ENCODE measurements around the gene ARHGAP24. TPM values are rescaled to one million over a fixed set of nuclear protein-coding genes. Genes with fewer than 3 reads are reported as not detected.

Gene ARHGAP24
- total and polyA plus RNA-seq, 10 of the 15 experiments (the other 5 are each of a cell fraction or from before 2014, with no cell fraction given) = 0.10 to 4.2 (median 0.52) TPM

DNA sequence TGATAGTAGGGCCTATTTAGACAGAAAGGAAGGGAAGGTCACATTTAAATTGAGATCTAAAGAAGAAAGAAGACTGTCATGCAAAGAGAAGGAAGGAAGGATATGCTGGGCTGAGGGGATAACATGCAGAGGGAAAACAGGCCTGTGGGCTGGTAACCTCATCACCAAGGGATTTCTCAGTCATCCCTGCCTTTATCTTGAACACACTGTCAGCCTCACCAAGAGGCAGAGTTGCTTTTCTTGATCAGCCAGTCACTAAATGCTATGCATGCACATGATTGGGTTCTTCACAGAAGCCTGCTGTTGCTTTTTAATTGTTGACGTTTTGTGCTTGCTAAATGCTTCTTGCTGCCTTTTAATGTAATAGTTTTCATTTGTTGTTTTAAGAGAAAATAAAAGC, 113.0 kb downstream of the ARHGAP24 start:
- WGBS (ENCODE audit: insufficient coverage, insufficient replicate concordance, low lambda C conversion rate, missing lambda C conversion rate) = 95% methylated on average over 1 of the region's 1 CpG
- Histone ChIP-seq H3K4me1 (ENCODE audit: control insufficient read depth, insufficient read depth, low read length) (no peaks in the 10 kb centered on the region), H3K9me3 (replicated peaks; ENCODE audit: control insufficient read depth, insufficient read depth, low read length) (no peaks in the 10 kb centered on the region; the same call in 2 of the 3 replicates), H2AFZ (ENCODE audit: control insufficient read depth, low read depth, low read length) (no peak overlapping the region), H4K20me1 (ENCODE audit: control insufficient read depth, insufficient read depth) (no peaks in the 10 kb centered on the region), H3K4me3 (no peak overlapping the region), H3K4me2 (ENCODE audit: control insufficient read depth, insufficient read depth) (no peak overlapping the region), H3K9ac (ENCODE audit: control insufficient read depth, insufficient read depth, low read length) (no peak overlapping the region), H3K36me3 (ENCODE audit: control insufficient read depth in 2 of 2, insufficient read depth in 2 of 2, low read length in 1 of 2) (no peaks in the 10 kb centered on the region), H3K27ac (ENCODE audit: control insufficient read depth, insufficient read depth) (no peak overlapping the region), H3K27me3 (replicated peaks in 1 of 2; ENCODE audit: control insufficient read depth in 2 of 2, insufficient read depth in 2 of 2, low read length in 1 of 2) (no peaks in the 10 kb centered on the region), H3K79me2 (ENCODE audit: control insufficient read depth, insufficient read depth, low read length) (no peaks in the 10 kb centered on the region)
- ChIA-PET SMC1A (ENCODE audit: uncharacterized antibody, unreplicated experiment) (no interaction called here), RAD21 (ENCODE audit: unreplicated experiment) (no interaction called here), POLR2A (no interaction called here), CTCF (no interaction called here)
- FAIRE-seq (no peak), DNase-seq (ENCODE audit: low read depth, low spot score) (no peak), ATAC-seq (no peak)
- TF ChIP-seq ESRRA (IDR thresholded peaks at IDR 0.05; ENCODE audit: low read length) (no peak), SPI1 (IDR thresholded peaks at IDR 0.05; ENCODE audit: borderline replicate concordance, insufficient read depth, low read depth, low read length) (no peak), KLF5 (IDR thresholded peaks at IDR 0.05; ENCODE audit: partially characterized antibody) (no peak), BCL11A (IDR thresholded peaks at IDR 0.05; ENCODE audit: low read depth, low read length) (no peak)
- intact Hi-C loops (cut with micrococcal nuclease; ENCODE audit: unreplicated experiment) (no loop called here), in situ Hi-C loops (cut with MboI) (no loop called here)
- no TSS peak for BruUV-seq (replicated peaks)

DNA sequence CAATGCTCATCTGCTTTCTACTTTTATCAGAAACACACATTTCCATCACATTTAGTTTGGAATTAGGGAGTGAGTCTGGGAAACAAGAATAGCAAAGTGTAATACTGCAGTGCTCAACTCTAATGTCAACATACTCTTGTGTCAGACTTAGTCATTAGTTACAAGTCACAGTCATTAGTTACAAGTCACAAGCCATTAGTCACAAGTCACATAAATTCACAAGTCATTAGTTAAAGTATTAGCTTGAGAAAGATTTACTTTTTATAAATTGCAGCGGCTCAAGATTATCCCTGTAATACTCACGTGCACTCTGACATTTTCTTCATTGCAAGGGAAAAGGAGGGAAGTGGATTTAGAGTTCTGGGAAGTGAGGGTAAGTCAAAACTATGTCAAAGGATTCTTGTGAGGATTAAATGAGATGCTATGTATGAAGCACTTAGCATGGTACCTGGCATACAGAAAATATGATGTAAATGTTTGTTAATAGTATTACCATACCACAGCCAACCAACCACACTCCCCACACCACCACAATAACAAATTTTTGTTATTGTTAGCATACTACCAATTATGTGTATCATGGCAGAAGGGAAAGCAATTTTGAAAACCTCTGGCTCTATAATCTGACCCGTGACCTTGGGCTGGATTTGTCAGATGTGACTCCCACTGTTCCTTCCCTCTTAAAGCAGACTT, 116.6 kb downstream of the ARHGAP24 start:
- no peak for ATAC-seq
- Histone ChIP-seq H3K4me3 (no peak overlapping the region), H3K4me1 (ENCODE audit: control insufficient read depth, insufficient read depth, low read length) (no peaks in the 10 kb centered on the region), H3K9me3 (replicated peaks; ENCODE audit: control insufficient read depth, insufficient read depth, low read length) (no peaks in the 10 kb centered on the region), H3K36me3 (ENCODE audit: control insufficient read depth in 2 of 2, insufficient read depth in 2 of 2, low read length in 1 of 2) (no peaks in the 10 kb centered on the region), H3K79me2 (ENCODE audit: control insufficient read depth, insufficient read depth, low read length) (no peaks in the 10 kb centered on the region), H3K27ac (ENCODE audit: control insufficient read depth, insufficient read depth) (no peak overlapping the region), H3K27me3 (replicated peaks in 1 of 2; ENCODE audit: control insufficient read depth in 2 of 2, insufficient read depth in 2 of 2, low read length in 1 of 2) (no peaks in the 10 kb centered on the region), H3K4me2 (ENCODE audit: control insufficient read depth, insufficient read depth) (no peak overlapping the region), H4K20me1 (ENCODE audit: control insufficient read depth, insufficient read depth) (no peaks in the 10 kb centered on the region), H2AFZ (ENCODE audit: control insufficient read depth, low read depth, low read length) (no peak overlapping the region), H3K9ac (ENCODE audit: control insufficient read depth, insufficient read depth, low read length) (no peak overlapping the region)
- in situ Hi-C loops (cut with MboI) = no loop called here
- WGBS (ENCODE audit: insufficient coverage, insufficient replicate concordance, low lambda C conversion rate, missing lambda C conversion rate) = 41% methylated on average over 3 of the region's 3 CpGs
- intact Hi-C loops (cut with micrococcal nuclease; ENCODE audit: unreplicated experiment) = no loop called here
- BruUV-seq (replicated peaks) = no TSS peak
- TF ChIP-seq MEF2A (IDR thresholded peaks at IDR 0.05; ENCODE audit: insufficient read depth, low read depth, low read length) (no peak), NFYB (IDR thresholded peaks at IDR 0.05; ENCODE audit: insufficient read depth, low read depth, low read length) (no peak), CREM (IDR thresholded peaks at IDR 0.05; ENCODE audit: low read depth) (no peak), POLR2AphosphoS2 (IDR thresholded peaks at IDR 0.05; ENCODE audit: low read depth, low read length) (no peak), MYB (IDR thresholded peaks at IDR 0.05; ENCODE audit: borderline replicate concordance, low read depth, low read length) (no peak), KAT2A (conservative IDR thresholded peaks at IDR 0.05; ENCODE audit: control insufficient read depth, low read depth, low read length) (no peak)
- no peak for FAIRE-seq
- no peak for DNase-seq (ENCODE audit: low read depth, low spot score)
- ChIA-PET RAD21 (ENCODE audit: unreplicated experiment) (no interaction called here), POLR2A (no interaction called here), SMC1A (ENCODE audit: uncharacterized antibody, unreplicated experiment) (no interaction called here), CTCF (no interaction called here)
